Activated T-helper 17 cell treated with anti-CD3 and anti-CD28 coated beads, Interleukin-2, amount 50 U/mL, for 72 hours (primary cell): ENCODE measurements around the gene RPS6KB2. TPM values are rescaled to one million over a fixed set of nuclear protein-coding genes. Genes with fewer than 3 reads are reported as not detected.
A peak's percentile ranks its signal among the peaks of the same experiment; 100 is the strongest.

Source experiments
- ATAC-seq: fragments of 150-1000 bp; cut with Tn5 transposase; replicated peaks from 2 replicates; pipeline ENCODE4 v1.10.0; 2021; ENCODE audit warnings: mild to moderate bottlenecking, moderate library complexity
- H3K27ac Mint-ChIP-seq: one replicate; pipeline ENCODE4 v1.8.0; 2022; ENCODE audit warnings: mixed read lengths
- H3K27me3 Mint-ChIP-seq: one replicate; pipeline ENCODE4 v1.8.0; 2022; ENCODE audit warnings: mixed read lengths
- H3K36me3 Mint-ChIP-seq: one replicate; pipeline ENCODE4 v1.8.0; 2022; ENCODE audit warnings: low read depth, mild to moderate bottlenecking, mixed read lengths
- H3K4me1 Mint-ChIP-seq: one replicate; pipeline ENCODE4 v1.8.0; 2022; ENCODE audit warnings: mixed read lengths
- H3K4me3 Mint-ChIP-seq: one replicate; pipeline ENCODE4 v1.8.0; 2022; ENCODE audit warnings: mild to moderate bottlenecking, mixed read lengths
- H3K9me3 Mint-ChIP-seq: one replicate; pipeline ENCODE4 v1.8.0; 2022; ENCODE audit warnings: mixed read lengths
- total RNA-seq, 2 donors: library from RNA; stranded (reverse); gene quantifications; one replicate each; pipeline ENCODE4 v1.2.3, GENCODE V29; 2022

RPS6KB2 gene
- total RNA-seq, 2 donors from 2014 or later = 62.3 to 63.0 TPM

GRCh38 chr11:67483831-67484665, 55.8 kb downstream of the RPS6KB2 start:
- Mint-ChIP-seq H3K27me3 (no peaks in the 10 kb centered on the region), H3K4me3 (peak overlapping the region; percentile 98), H3K27ac (peak overlapping the region; percentile 99), H3K9me3 (peaks cover 4% of the 10 kb centered on the region), H3K4me1 (peaks cover 26% of the 10 kb centered on the region), H3K36me3 (peaks cover 61% of the 10 kb centered on the region)
- peak; percentile 22 for ATAC-seq

GRCh38 chr11:67484847-67485311, 56.6 kb downstream of the RPS6KB2 start:
- Mint-ChIP-seq H3K9me3 (peaks cover 4% of the 10 kb centered on the region), H3K36me3 (peaks cover 70% of the 10 kb centered on the region), H3K27ac (peak overlapping the region; percentile 99), H3K4me3 (peak overlapping the region; percentile 98), H3K4me1 (peaks cover 31% of the 10 kb centered on the region), H3K27me3 (no peaks in the 10 kb centered on the region)
- peak; percentile 16 for ATAC-seq

Other genes starting within 250 kb of the RPS6KB2 start
- 100 to 1,000 TPM; 197 to 265 TPM for gene GRK2, start 162.0 kb upstream of the RPS6KB2 start, total RNA-seq
- gene ANKRD13D, start 139.2 kb upstream of the RPS6KB2 start, total RNA-seq = 100 to 1,000 TPM; 102 to 137 TPM
- gene SSH3, start 125.0 kb upstream of the RPS6KB2 start, total RNA-seq = 10 to 100 TPM; 15.8 to 22.0 TPM
- gene POLD4, start 74.9 kb upstream of the RPS6KB2 start, total RNA-seq = 10 to 100 TPM; 32.4 to 60.2 TPM
- 1 to 10 TPM in 1 of 2 donors, under 1 TPM in 1; 0.22 to 1.1 TPM for gene CLCF1, start 54.9 kb upstream of the RPS6KB2 start, total RNA-seq
- gene RAD9A, start 36.5 kb upstream of the RPS6KB2 start, total RNA-seq = 10 to 100 TPM; 32.0 to 37.5 TPM
- 100 to 1,000 TPM; 220 to 322 TPM for gene PPP1CA, start 26.6 kb upstream of the RPS6KB2 start, total RNA-seq
- 100 to 1,000 TPM; 155 to 197 TPM for gene TBC1D10C, start 24.4 kb upstream of the RPS6KB2 start, total RNA-seq
- 10 to 100 TPM in 1 of 2 donors, 1 to 10 TPM in 1; 2.0 to 10.6 TPM for gene CARNS1, start 12.8 kb upstream of the RPS6KB2 start, total RNA-seq
- gene PTPRCAP, start 9.2 kb downstream of the RPS6KB2 start, total RNA-seq = 100 to 1,000 TPM; 112 to 228 TPM
- gene CORO1B, start 15.0 kb downstream of the RPS6KB2 start, total RNA-seq = 100 to 1,000 TPM; 303 to 326 TPM
- gene GPR152, start 24.2 kb downstream of the RPS6KB2 start, total RNA-seq = not detected
- 1 to 10 TPM in 1 of 2 donors, under 1 TPM in 1; 0.32 to 2.2 TPM for gene CABP4, start 26.9 kb downstream of the RPS6KB2 start, total RNA-seq
- gene TMEM134, start 40.8 kb downstream of the RPS6KB2 start, total RNA-seq = 10 to 100 TPM; 30.0 to 83.0 TPM
- 100 to 1,000 TPM; 152 to 186 TPM for gene AIP, start 54.5 kb downstream of the RPS6KB2 start, total RNA-seq
- gene PITPNM1, start 76.9 kb downstream of the RPS6KB2 start, total RNA-seq = 100 to 1,000 TPM in 1 of 2 donors, 10 to 100 TPM in 1; 97.9 to 111 TPM
- 10 to 100 TPM; 65.0 to 71.7 TPM for gene CDK2AP2, start 79.7 kb downstream of the RPS6KB2 start, total RNA-seq
- gene CABP2, start 95.0 kb downstream of the RPS6KB2 start, total RNA-seq = not detected
- 100 to 1,000 TPM; 187 to 394 TPM for gene GSTP1, start 155.3 kb downstream of the RPS6KB2 start, total RNA-seq
- 100 to 1,000 TPM; 160 to 238 TPM for gene NDUFV1, start 178.4 kb downstream of the RPS6KB2 start, total RNA-seq
- 10 to 100 TPM; 12.0 to 23.1 TPM for gene NUDT8, start 201.4 kb downstream of the RPS6KB2 start, total RNA-seq
- not detected for gene TBX10, start 211.3 kb downstream of the RPS6KB2 start, total RNA-seq
- gene ACY3, start 222.2 kb downstream of the RPS6KB2 start, total RNA-seq = under 1 TPM in 1 of 2 donors, not detected in 1; 0.80 TPM
- gene ALDH3B2, start 246.1 kb downstream of the RPS6KB2 start, total RNA-seq = not detected